Measurements from ENCODE around the gene GIN1. TPM values are rescaled to one million over a fixed set of nuclear protein-coding genes. Genes with fewer than 3 reads are reported as not detected.
A peak's percentile ranks its signal among the peaks of the same experiment; 100 is the strongest.

The GIN1 gene
- total and polyA plus RNA-seq, 2 donors (not counting 1 experiment from before 2014, with no cell fraction given): 2.2 to 16.9 TPM

DNA sequence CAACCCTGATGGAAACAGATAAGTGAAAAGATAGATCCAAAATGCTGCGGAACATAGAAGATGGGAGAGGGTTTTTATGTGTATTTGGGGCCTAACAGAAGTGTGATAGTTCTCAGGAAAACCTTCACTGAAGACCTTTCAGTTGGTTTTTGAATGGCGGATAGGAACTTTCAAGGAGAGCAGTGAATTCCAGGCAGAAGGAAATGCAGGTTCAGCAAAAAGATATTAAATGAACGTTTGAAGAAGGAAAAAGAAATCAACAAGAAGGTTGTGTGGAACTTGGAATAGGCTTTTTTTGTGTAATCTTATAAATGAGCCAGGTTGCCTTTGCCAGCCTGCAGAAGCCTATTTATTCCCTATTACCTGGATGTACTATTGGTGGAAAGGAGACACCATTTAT, 2.3 kb upstream of the GIN1 start:
- ChIA-PET CTCF (no interaction called here), POLR2A (no interaction called here)
- Histone ChIP-seq H3K9me3 (ENCODE audit: control extremely low read depth in 1 of 3, control insufficient read depth in 2 of 3, insufficient read depth in 1 of 3, low read length in 2 of 3) (no peaks in the 10 kb centered on the region), H3K27me3 (replicated peaks in 1 of 4; ENCODE audit: control extremely low read depth in 1 of 4, control insufficient read depth in 3 of 4, insufficient read depth in 4 of 4, low read length in 3 of 4) (no peaks in the 10 kb centered on the region), H4K20me1 (ENCODE audit: control insufficient read depth, insufficient read depth, low read length, poor library complexity, severe bottlenecking) (peaks cover 4% of the 10 kb centered on the region), H3K27ac (ENCODE audit: low read length in 2 of 2) (no peak overlapping the region), H3K4me2 (replicated peaks; ENCODE audit: low read depth, low read length, poor library complexity, severe bottlenecking) (peak overlapping the region; percentile 81), H3K4me1 (ENCODE audit: control insufficient read depth in 2 of 2, insufficient read depth in 2 of 2, low read length in 2 of 2) (peaks cover 13 to 30% of the 10 kb centered on the region in 2 donors), H2AFZ (ENCODE audit: insufficient read depth, low read depth, low read length, poor library complexity, severe bottlenecking) (no peak overlapping the region), H3K79me2 (ENCODE audit: control insufficient read depth, insufficient read depth, low read length) (peaks cover 65% of the 10 kb centered on the region), H3K9ac (ENCODE audit: low read length) (no peak overlapping the region), H3K36me3 (replicated peaks in 1 of 2; ENCODE audit: control extremely low read depth in 1 of 2, control insufficient read depth in 1 of 2, extremely low read depth in 1 of 2, insufficient read depth in 2 of 2, low read length in 1 of 2) (no peaks in the 10 kb centered on the region), H3K4me3 (ENCODE audit: control extremely low read depth in 1 of 5, extremely low read depth in 1 of 5, insufficient read depth in 1 of 5, low read depth in 2 of 5, low read length in 4 of 5) (no peak overlapping the region)
- WGBS (ENCODE audit: insufficient coverage): 60% methylated on average over 3 of the region's 3 CpGs
- Mint-ChIP-seq H3K27ac (no peak overlapping the region), H3K4me1 (peaks cover 56% of the 10 kb centered on the region), H3K9me3 (ENCODE audit: insufficient read depth) (no peaks in the 10 kb centered on the region), H3K27me3 (no peaks in the 10 kb centered on the region), H3K4me3 (no peak overlapping the region)
- intact Hi-C loops (cut with micrococcal nuclease): no loop called here
- DNase-seq: no peak
- ATAC-seq (ENCODE audit: low read depth): no peak
- TF ChIP-seq, protein P1, sequence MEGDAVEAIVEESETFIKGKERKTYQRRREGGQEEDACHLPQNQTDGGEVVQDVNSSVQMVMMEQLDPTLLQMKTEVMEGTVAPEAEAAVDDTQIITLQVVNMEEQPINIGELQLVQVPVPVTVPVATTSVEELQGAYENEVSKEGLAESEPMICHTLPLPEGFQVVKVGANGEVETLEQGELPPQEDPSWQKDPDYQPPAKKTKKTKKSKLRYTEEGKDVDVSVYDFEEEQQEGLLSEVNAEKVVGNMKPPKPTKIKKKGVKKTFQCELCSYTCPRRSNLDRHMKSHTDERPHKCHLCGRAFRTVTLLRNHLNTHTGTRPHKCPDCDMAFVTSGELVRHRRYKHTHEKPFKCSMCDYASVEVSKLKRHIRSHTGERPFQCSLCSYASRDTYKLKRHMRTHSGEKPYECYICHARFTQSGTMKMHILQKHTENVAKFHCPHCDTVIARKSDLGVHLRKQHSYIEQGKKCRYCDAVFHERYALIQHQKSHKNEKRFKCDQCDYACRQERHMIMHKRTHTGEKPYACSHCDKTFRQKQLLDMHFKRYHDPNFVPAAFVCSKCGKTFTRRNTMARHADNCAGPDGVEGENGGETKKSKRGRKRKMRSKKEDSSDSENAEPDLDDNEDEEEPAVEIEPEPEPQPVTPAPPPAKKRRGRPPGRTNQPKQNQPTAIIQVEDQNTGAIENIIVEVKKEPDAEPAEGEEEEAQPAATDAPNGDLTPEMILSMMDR (IDR thresholded peaks at IDR 0.05): no peak
- no peak for TF ChIP-seq EZH2 (IDR thresholded peaks at IDR 0.05; ENCODE audit: borderline replicate concordance, insufficient read depth, low read depth, low read length, poor library complexity, severe bottlenecking)

DNA sequence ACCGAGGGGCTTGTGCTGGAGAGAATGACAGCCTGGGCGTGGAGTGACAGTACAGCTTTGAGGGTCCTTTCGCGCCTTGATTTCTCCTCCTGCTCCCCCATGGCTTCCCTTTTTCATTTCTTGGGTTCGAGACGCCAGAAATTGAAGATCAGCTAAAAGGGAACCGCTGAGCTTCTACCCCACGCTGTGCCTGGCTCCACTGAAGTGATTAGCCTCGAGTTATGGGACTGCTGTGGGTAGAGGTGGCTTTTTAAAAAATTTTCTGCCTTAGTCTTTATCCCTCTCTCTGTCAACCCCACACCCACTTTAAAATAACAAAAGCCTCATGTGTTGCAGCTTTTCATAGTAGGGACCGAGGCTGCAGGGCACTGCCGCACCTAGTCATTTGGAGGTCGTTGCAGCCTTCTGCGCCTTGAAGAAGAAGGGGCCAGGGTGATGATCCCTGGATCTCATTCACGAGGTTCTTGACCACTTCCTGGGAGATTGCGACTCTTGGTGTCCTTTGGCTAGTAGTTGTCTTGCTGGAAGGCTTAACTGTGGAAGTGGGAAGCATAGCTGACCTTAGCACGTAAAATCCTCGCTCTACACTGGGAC, 766 bp upstream of the GIN1 start:
- Histone ChIP-seq H3K4me2 (replicated peaks; ENCODE audit: low read depth, low read length, poor library complexity, severe bottlenecking) (peak overlapping the region; percentile 81), H3K79me2 (ENCODE audit: control insufficient read depth, insufficient read depth, low read length) (peaks cover 68% of the 10 kb centered on the region), H2AFZ (ENCODE audit: insufficient read depth, low read depth, low read length, poor library complexity, severe bottlenecking) (peak overlapping the region; percentile 96), H3K4me1 (ENCODE audit: control insufficient read depth in 2 of 2, insufficient read depth in 2 of 2, low read length in 2 of 2) (peaks cover 13 to 30% of the 10 kb centered on the region in 2 donors), H3K27ac (ENCODE audit: low read length in 2 of 2) (peak overlapping the region; percentile 92 to 96), H3K4me3 (ENCODE audit: control extremely low read depth in 1 of 5, extremely low read depth in 1 of 5, insufficient read depth in 1 of 5, low read depth in 2 of 5, low read length in 4 of 5) (peak overlapping the region; percentile 77 to 96 (median 91)), H3K9me3 (ENCODE audit: control extremely low read depth in 1 of 3, control insufficient read depth in 2 of 3, insufficient read depth in 1 of 3, low read length in 2 of 3) (no peaks in the 10 kb centered on the region), H4K20me1 (ENCODE audit: control insufficient read depth, insufficient read depth, low read length, poor library complexity, severe bottlenecking) (peaks cover 4% of the 10 kb centered on the region), H3K36me3 (replicated peaks in 1 of 2; ENCODE audit: control extremely low read depth in 1 of 2, control insufficient read depth in 1 of 2, extremely low read depth in 1 of 2, insufficient read depth in 2 of 2, low read length in 1 of 2) (no peaks in the 10 kb centered on the region), H3K9ac (ENCODE audit: low read length) (peak overlapping the region; percentile 87), H3K27me3 (replicated peaks in 1 of 4; ENCODE audit: control extremely low read depth in 1 of 4, control insufficient read depth in 3 of 4, insufficient read depth in 4 of 4, low read length in 3 of 4) (no peaks in the 10 kb centered on the region)
- peaks cover 53% of the 10 kb centered on the region for H3K4me1 Mint-ChIP-seq
- ChIA-PET CTCF (interaction anchor here (1.1 to 2.2 kb wide), 6 partner anchors 12 to 365 kb away, joined by 3 to 15 read pairs (median 5); partner anchors contain the start of gene MACIR), POLR2A (interaction anchor here (0.5 to 1.4 kb wide), 3 partner anchors 138 to 433 kb away, joined by 7 to 12 read pairs (median 7); partner anchors contain the start of genes MACIR and PAM)
- TF ChIP-seq, protein P1 (IDR thresholded peaks at IDR 0.05): no peak
- no peak for TF ChIP-seq EZH2 (IDR thresholded peaks at IDR 0.05; ENCODE audit: borderline replicate concordance, insufficient read depth, low read depth, low read length, poor library complexity, severe bottlenecking)
- H3K27ac Mint-ChIP-seq: peak overlapping the region; percentile 98
- WGBS (ENCODE audit: insufficient coverage): 3% methylated on average over 10 of the region's 17 CpGs
- H3K4me3 Mint-ChIP-seq: peak overlapping the region; percentile 93
- peak; percentile 1 for ATAC-seq (ENCODE audit: low read depth)
- H3K9me3 Mint-ChIP-seq (ENCODE audit: insufficient read depth): no peaks in the 10 kb centered on the region
- DNase-seq: no peak
- no peaks in the 10 kb centered on the region for H3K27me3 Mint-ChIP-seq
- intact Hi-C loops (cut with micrococcal nuclease): loop anchor here (1.0 kb wide), 2 partner anchors 138 to 365 kb away; partner anchors contain the start of genes MACIR and PAM
